HUES48 (cell line): Measurements from ENCODE around the gene DST.
A peak's percentile ranks its signal among the peaks of the same experiment; 100 is the strongest.

Source experiments
- H3K27ac ChIP-seq: one replicate; pipeline ENCODE4 v1.7.0; 2013; ENCODE audit warnings: low read depth, low read length, inconsistent platforms
- H3K27me3 ChIP-seq: 2 replicates; pipeline ENCODE4 v1.6.1; 2013; ENCODE audit warnings: mild to moderate bottlenecking, low read length; ENCODE audit not compliant: control insufficient read depth, insufficient read depth
- H3K36me3 ChIP-seq: 2 replicates; pipeline ENCODE4 v1.6.1; 2013; ENCODE audit warnings: low read length; ENCODE audit not compliant: control insufficient read depth, insufficient read depth
- H3K4me1 ChIP-seq: 2 replicates; pipeline ENCODE4 v1.6.1; 2013; ENCODE audit warnings: mild to moderate bottlenecking, low read length; ENCODE audit not compliant: control insufficient read depth, insufficient read depth
- H3K4me3 ChIP-seq: 2 replicates; pipeline ENCODE4 v1.5.1; 2013; ENCODE audit warnings: mild to moderate bottlenecking, low read depth, low read length
- H3K9ac ChIP-seq: 2 replicates; pipeline ENCODE4 v1.6.1; 2013; ENCODE audit warnings: mild to moderate bottlenecking, low read depth, low read length, moderate library complexity
- H3K9me3 ChIP-seq: 2 replicates; pipeline ENCODE4 v1.6.1; 2013; ENCODE audit warnings: low read length; ENCODE audit not compliant: control insufficient read depth, insufficient read depth

The DST gene

DNA sequence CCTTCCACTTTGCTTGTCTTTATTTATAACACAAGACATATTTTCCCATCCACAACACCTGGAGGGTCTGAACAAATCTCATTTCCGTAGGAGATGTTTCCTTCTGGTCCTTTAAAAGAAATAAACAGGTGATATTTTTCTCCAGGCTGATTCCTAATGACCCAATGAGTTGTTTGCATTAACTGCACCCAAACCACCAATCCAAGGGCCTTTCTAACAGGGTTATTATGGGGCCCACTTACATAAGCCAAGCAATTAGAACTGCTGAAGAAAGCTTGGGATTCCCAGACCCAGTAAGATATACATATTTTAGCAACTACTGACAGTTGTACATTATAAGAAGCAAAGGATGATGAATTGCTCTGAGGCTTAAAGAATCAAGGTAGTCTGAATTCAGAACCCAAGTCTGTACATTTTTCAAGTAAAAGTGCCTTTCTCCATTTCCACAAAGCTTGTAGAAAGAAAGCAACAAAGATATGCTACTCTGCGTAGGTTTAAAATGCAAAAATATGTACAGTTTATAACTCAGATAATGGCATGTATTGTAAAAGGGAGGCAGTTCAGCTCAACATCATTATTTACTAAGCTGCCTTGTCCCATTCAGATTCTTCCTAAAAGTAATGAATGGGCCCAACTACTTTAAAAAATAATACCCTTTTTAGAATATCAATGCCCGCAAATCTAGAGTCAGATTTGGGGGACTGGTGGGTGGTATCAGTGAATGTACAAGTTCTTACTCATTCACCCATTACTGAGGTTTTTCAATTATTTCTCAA lies 120.0 kb downstream of the DST start:
- H3K36me3 ChIP-seq = peaks cover 28% of the 10 kb centered on the region
- peaks cover 60% of the 10 kb centered on the region for H3K4me1 ChIP-seq
- peak overlapping the region; percentile 23; the same call in 1 of the 2 replicates for H3K4me3 ChIP-seq
- no peak overlapping the region for H3K9ac ChIP-seq
- H3K27me3 ChIP-seq = no peaks in the 10 kb centered on the region
- H3K9me3 ChIP-seq = no peaks in the 10 kb centered on the region
- peak overlapping the region; percentile 81 for H3K27ac ChIP-seq

DNA sequence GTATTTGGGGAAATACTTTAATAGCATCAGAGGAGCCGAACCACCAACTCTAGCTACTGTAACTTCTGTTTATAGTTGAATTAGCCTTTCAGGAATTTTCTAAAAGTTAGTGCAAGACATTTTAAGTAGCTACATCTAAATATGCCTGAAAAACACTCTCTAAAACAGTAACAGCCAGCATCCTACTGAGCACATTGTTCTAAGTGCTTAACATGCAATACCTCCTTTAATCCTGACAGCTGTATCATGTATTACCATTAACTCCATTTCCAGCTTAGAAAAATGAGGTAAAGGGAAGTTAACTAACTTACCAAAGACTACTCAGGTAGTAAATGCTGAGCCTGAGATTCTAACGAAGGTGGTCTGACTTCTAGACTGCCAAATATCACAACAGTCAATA lies 120.7 kb downstream of the DST start:
- peaks cover 28% of the 10 kb centered on the region for H3K36me3 ChIP-seq
- no peaks in the 10 kb centered on the region for H3K27me3 ChIP-seq
- no peaks in the 10 kb centered on the region for H3K9me3 ChIP-seq
- no peak overlapping the region for H3K9ac ChIP-seq
- peaks cover 60% of the 10 kb centered on the region for H3K4me1 ChIP-seq
- H3K27ac ChIP-seq = peak overlapping the region; percentile 81
- H3K4me3 ChIP-seq = peak overlapping the region; percentile 23; the same call in 1 of the 2 replicates

DNA sequence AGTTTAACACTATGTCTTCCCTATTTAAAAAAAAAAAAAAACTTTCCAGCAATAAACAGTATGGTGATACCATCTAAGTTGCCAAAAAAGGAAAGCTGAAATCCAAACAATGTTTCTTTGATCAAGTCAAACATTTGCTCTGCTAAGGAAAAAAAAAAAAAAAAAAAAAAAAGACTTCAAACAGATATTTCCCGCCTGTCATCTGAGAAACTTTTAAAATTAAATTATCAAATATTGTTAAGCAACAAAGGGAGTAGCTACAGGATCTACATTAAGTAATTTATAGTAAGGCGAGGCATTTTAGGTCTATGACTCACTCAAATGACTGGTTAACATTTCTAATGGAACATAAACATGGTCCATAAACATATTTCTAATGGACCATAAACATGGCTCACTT lies 121.2 kb downstream of the DST start:
- H3K36me3 ChIP-seq = peaks cover 31% of the 10 kb centered on the region
- no peak overlapping the region for H3K4me3 ChIP-seq
- H3K27me3 ChIP-seq = no peaks in the 10 kb centered on the region
- H3K27ac ChIP-seq = peak overlapping the region; percentile 81
- no peaks in the 10 kb centered on the region for H3K9me3 ChIP-seq
- no peak overlapping the region for H3K9ac ChIP-seq
- peaks cover 59% of the 10 kb centered on the region for H3K4me1 ChIP-seq

DNA sequence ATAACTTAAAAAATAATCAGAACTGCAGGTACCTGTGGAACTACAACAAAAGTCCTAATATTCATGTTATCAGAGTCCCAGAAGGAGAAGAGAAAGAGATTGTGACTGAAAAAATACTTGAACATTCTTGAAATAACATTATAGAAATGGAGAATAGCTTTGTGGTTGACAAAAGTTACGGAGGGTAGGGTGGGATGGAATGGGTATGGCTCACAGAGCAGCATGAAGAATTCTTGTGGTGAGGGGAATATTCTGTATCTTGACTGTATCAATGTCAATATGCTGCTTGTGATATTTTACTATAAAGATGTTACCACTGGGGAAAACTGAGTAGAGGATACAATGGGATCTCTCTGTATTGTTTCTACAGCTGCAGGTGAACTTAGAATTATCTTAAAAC lies 122.5 kb downstream of the DST start:
- Histone ChIP-seq H3K36me3 (peaks cover 32% of the 10 kb centered on the region), H3K27ac (no peak overlapping the region), H3K27me3 (no peaks in the 10 kb centered on the region), H3K9ac (no peak overlapping the region), H3K4me3 (no peak overlapping the region), H3K9me3 (no peaks in the 10 kb centered on the region), H3K4me1 (peaks cover 47% of the 10 kb centered on the region)

DNA sequence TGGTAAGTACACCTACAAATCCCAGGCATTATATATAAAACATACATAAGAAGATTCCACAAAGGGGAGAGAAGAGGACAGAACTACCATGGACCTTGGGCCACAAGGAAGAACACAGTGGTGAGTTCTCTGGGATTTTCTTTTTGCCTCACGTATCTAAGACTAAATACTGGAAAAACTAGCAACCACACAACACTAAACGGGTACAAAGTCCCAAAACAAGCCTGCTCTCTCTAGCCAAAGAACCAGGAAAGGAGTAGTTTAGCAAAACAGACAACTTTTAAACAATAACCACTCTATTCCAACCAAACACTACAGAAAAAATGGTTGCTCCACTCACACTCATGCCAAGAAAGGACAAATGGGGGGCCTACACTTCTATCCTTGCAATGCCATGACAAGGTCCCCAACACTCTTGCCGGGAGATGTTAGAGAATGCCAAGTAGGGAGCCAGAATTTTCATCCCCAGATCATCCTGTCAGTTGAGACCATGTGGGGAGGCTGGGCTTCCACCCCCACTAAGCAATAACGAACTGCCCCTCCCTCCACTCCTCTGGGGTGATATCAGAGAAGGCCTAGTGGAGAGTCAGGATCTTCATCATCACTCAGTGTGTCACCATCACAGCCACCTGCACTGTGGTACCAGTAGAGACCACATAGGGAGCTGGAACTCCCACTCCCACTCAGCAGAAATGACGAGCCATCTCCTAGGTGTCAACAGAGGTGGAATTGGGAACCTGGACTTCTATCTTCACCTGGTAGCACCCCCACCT lies 123.5 kb downstream of the DST start:
- Histone ChIP-seq H3K9me3 (no peaks in the 10 kb centered on the region), H3K9ac (no peak overlapping the region), H3K4me3 (no peak overlapping the region), H3K27me3 (no peaks in the 10 kb centered on the region), H3K36me3 (peaks cover 43% of the 10 kb centered on the region), H3K4me1 (peaks cover 36% of the 10 kb centered on the region), H3K27ac (no peak overlapping the region)

DNA sequence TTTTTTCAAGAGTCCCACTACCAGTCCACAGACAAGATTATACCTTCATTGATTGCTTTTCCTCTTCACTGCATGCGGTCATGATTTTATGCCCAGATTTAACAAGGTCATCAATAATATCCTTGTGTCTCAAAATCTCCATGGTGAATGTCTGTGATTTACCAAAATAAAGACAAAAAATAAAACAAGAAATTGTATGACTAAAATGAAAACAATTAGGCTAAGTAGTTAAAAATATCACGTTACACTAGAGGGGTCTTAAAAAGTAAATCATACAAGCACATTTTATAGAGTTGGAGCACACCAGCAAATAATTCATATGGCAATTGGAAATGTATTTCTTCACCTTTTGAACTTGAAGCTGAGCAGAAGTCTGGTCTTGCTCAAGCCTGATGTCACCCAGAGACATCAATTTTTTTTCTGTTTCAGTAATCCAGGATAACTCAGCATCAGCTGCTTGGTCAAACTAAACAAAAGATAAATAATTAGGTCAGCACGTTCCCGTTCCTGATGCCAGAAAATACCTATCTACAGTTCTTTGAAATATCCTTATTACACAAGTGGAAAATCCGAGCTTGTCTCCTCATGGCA lies 125.4 kb downstream of the DST start:
- Histone ChIP-seq H3K4me3 (no peak overlapping the region), H3K36me3 (peaks cover 56% of the 10 kb centered on the region), H3K9me3 (no peaks in the 10 kb centered on the region), H3K27me3 (no peaks in the 10 kb centered on the region), H3K9ac (no peak overlapping the region), H3K4me1 (peaks cover 17% of the 10 kb centered on the region), H3K27ac (no peak overlapping the region)

DNA sequence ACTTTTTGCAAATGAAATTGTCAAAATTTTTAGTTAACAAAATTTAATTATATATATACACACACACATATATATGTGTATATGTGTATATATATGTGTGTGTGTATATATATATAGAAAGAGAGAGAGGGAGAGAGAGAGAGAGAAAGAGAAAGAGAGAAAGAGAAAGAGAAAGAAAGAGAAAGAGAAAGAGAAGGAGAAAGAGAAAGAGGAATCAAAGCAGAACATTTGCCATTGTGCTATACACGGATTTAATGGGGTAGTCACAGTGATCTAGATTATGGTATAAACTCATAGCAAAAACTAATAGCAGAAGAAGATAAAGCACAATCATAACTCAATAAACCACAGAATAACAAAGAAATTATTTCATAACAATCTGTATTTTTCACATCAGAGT lies 126.7 kb downstream of the DST start:
- H3K9ac ChIP-seq = no peak overlapping the region
- no peaks in the 10 kb centered on the region for H3K27me3 ChIP-seq
- H3K4me3 ChIP-seq = no peak overlapping the region
- H3K36me3 ChIP-seq = peaks cover 68% of the 10 kb centered on the region
- peaks cover 4% of the 10 kb centered on the region for H3K4me1 ChIP-seq
- no peaks in the 10 kb centered on the region for H3K9me3 ChIP-seq
- no peak overlapping the region for H3K27ac ChIP-seq

DNA sequence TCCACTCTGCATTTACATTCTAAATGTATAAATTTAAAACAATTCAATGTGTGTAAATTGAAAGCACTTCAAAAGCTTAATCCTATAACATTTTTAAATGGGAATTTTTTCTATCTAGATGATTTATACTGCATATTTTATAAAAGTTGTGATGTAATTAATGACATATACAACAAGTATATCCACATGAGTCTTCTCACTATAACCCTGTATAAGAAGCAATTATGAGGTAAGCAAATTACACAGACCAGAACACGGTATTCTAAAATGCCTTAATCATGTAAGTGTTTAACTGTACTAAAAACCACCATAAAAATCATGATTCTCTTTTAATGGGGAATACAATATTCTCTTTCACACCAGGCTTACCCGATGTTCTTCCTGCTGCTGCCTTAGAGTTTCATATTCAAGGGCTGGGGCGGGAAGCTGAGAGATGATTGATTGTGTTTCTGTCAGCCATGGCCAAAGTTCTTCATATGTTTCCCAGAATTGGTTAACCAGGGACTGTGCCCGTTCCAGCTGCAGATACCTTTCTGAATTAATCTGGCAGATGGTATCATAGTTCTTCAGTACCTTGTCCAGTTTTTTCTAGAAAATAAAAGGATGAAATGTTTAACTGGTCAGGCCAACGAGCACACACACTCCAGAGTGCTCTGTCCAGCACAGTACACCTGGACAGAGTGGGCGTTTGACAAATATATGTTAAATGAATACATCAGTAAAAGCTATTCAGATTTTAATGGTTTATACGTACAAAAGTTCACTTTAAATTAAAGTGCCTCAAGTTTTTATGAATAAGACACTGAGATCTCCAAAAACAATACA lies 127.4 kb downstream of the DST start:
- Histone ChIP-seq H3K9me3 (no peaks in the 10 kb centered on the region), H3K4me1 (no peaks in the 10 kb centered on the region), H3K36me3 (peaks cover 74% of the 10 kb centered on the region), H3K27ac (no peak overlapping the region), H3K27me3 (no peaks in the 10 kb centered on the region), H3K9ac (no peak overlapping the region), H3K4me3 (no peak overlapping the region)

DNA sequence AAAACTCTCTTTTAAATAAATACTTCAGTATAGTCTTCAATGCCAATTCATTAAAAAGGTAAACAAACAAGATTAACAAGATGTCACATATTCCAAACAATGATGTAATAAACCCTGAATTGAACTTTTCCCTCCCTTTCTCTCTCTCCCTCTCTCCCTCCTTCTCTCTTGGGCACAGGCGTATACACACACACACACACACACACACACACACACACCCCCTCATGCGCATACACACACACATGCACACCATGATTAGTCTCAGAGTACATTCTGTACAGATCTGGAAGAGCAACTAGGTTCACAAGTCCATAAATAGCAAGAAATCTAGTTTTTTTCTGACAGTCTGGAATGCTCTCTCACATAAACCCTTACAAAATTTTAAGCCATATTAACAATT lies 128.3 kb downstream of the DST start:
- Histone ChIP-seq H3K9me3 (no peaks in the 10 kb centered on the region), H3K27me3 (no peaks in the 10 kb centered on the region), H3K4me1 (no peaks in the 10 kb centered on the region), H3K9ac (no peak overlapping the region), H3K27ac (no peak overlapping the region), H3K4me3 (no peak overlapping the region), H3K36me3 (peaks cover 80% of the 10 kb centered on the region)

DNA sequence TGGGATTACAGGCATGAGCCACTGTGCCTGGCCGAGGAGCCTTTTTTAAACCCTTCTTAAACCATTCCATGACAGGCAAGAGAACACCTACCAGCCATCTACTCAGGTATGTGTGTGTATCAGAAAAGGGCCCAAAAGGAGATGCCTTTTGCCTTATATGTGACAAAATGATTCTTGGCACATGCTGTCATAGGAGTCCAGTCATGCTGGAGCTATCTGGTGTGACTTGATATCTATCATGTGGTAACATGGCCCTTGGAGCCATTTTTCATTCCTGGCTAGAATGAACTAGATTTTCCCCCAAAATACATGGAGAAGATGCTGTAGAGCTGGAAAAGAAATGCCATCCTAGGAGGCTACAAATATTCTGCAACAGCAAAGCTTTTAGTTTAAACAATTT lies 129.1 kb downstream of the DST start:
- Histone ChIP-seq H3K4me1 (no peaks in the 10 kb centered on the region), H3K4me3 (no peak overlapping the region), H3K36me3 (peaks cover 85% of the 10 kb centered on the region), H3K27ac (no peak overlapping the region), H3K27me3 (no peaks in the 10 kb centered on the region), H3K9me3 (no peaks in the 10 kb centered on the region), H3K9ac (no peak overlapping the region)
